Medulla oblongata (tissue), 1 donor: ENCODE data around the gene DACH1.

Experiments used
- DNase-seq: peaks from one replicate; pipeline ENCODE4 v3.0.0-alpha.2; 2015; ENCODE audit errors: extremely low spot score

Gene DACH1

GRCh38 chr13:71704656-71705055 is 162.3 kb downstream of the DACH1 start:
- no peak for DNase-seq

DNA sequence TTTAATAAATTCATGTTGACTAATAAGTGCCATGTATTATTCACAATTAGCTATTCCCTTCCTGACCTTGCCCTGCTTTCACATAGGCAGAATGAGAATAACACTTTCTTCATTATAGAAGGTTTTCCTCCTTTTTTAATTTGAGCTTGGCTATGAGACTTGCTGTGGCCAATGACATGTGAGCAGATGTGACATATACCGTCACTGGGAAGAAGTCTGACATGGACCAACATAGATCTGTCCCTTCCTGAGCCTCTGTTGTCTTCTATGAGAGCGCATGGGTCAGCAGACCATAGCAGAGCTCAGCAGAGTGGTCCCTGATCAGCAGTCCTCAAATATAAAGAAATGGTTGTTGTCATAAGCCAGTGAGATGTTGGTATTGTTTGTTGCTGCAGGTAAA is 163.9 kb downstream of the DACH1 start:
- no peak for DNase-seq

GRCh38 chr13:71702253-71702652 is 164.8 kb downstream of the DACH1 start:
- no peak for DNase-seq

DNA sequence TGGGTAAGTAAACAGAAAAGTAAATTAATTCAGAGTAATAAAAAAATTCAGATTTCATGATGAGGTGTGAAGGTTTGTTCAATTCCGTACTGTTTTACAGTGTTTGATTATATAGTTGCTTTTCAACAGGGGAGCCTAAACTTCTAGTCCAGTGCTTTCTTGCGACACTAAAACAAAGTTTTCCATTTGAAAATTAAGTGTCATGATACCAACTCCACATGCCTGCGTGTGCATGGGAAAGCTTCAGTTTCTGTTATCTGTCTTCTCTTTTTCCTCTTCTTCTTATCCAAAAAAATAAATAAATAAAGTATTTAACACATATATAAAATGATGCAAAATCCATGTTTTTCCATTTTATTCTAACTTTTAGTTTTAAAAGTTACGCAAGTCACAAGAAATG is 165.3 kb downstream of the DACH1 start:
- no peak for DNase-seq

- DNase-seq = no peak
Observed at GRCh38 chr13:71699342-71699741, 167.7 kb downstream of the DACH1 start.

GRCh38 chr13:71695662-71696061 is 171.3 kb downstream of the DACH1 start:
- DNase-seq = no peak

- no peak for DNase-seq
Observed at GRCh38 chr13:71685072-71685471, 181.9 kb downstream of the DACH1 start.

- DNase-seq = no peak
Observed at GRCh38 chr13:71681901-71682613, 184.9 kb downstream of the DACH1 start.

GRCh38 chr13:71677124-71677523 is 189.9 kb downstream of the DACH1 start:
- DNase-seq = no peak

DNA sequence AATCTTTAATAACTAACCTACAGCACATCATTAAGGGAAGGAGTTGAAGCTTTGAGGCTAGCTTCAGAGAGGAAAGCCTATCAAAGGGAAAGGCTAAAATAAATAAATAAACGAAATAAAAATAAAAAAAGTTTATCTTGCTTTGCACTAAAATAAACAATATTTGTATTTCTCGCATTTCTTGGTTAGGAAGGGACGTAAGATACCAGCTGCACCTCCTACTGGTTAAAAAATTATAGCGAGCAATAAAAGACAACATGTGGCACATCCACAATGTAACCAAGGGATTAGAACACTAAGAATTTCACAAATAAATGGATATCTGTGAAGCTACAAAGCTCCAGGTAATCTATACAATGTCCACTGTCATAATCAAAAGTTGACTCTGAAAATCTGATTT is 194.5 kb downstream of the DACH1 start:
- no peak for DNase-seq

GRCh38 chr13:71663431-71663830 is 203.6 kb downstream of the DACH1 start:
- DNase-seq = no peak

- DNase-seq = no peak
Observed at GRCh38 chr13:71661921-71662320, 205.1 kb downstream of the DACH1 start.

DNA sequence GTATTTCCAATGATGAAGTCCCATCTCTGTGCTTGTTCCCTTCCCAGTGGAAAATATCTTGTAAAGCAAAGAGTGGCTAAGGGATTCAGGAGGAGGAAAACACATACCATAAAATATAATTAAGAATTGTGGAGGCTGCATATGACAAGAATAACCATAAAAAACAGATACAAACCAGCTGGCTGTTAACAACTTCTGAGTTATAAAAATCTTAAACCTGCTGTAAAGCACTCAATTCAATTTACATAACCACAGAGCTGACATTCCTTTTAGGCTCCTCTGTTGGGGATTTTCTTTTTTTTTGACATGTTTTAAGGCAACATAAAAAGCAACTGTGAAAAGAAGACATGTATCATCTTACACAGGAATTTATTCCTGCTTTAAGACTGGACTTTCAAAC is 207.6 kb downstream of the DACH1 start:
- DNase-seq = no peak

- no peak for DNase-seq
Observed at GRCh38 chr13:71645467-71645866, 221.5 kb downstream of the DACH1 start.

DNA sequence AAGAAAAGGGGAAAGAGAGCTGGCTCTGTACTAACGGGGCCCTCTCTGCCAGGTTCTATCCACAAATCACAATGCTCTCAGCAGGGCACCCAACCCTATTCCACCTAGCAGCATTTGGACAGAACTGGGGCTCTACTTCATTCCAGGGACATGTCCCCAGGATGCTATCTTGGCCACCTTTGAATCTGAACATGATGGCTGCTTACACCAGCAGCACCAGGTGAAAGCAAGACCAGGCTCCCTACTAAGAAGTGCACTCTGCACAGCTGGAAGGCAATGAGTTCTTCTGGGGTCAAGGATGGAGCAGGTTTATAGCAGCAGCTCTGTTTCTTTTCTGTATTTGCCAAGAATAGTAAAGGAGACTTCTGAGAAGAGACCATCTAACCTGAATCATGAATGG is 222.4 kb downstream of the DACH1 start:
- no peak for DNase-seq

GRCh38 chr13:71643448-71643860 is 223.6 kb downstream of the DACH1 start:
- DNase-seq = no peak

GRCh38 chr13:71638751-71639150 is 228.3 kb downstream of the DACH1 start:
- no peak for DNase-seq

DNA sequence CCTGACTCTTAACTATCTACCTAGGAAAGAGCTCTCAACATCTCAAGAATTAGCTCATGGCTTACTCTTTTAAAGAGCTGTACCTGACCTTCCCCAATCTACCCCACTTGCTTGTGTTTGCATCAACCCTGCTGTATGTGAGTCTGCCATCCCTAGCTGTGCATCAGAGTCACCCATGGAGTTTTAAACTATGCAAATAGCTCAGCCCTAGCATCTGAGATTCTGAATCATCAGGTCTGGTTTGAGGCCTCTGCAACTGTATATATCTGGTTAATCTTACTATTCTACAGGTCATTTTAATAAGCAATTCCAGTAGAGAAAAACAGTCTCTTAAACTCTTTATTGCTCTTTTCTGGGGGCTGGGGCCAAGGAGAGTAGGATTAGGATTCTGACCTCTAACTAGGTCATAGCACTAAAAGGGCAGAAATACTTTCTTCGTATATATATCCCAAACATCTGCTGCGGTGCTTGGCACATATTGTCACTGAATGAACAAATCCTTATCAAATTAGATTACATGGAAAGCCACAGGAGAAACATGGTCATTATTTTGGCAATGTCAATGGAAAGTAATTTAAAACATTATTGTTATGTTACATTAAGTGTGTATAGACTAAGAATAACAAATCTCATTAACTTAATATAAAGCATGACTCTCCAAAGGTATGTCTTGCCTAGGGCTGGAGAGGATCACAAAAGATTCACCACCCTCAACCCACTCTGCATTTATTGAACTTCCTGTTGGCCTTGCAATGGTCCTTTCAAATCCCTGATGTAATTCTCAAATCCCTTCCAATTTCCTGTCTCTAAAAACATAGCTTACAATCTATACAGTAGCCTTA is 232.2 kb downstream of the DACH1 start:
- no peak for DNase-seq

DNA sequence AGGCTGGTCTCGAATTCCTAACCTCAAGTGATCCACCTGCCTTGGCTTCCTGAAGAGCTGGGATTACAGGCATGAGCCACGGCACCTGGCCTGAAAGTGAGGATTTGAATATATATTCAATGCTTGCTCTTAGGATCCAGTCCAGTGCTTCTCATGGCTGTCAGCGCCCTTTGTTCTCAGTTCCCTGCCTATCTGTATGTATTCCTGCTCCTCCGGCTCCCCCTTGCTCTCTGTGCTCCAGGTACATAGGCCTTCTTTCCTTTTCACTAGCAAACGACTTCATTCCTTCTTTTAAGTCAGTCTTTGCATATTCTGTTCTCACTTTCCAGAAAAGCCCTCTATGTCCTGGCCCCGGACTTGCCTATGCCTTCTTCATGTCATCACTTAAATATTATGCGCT is 232.8 kb downstream of the DACH1 start:
- DNase-seq = no peak

DNA sequence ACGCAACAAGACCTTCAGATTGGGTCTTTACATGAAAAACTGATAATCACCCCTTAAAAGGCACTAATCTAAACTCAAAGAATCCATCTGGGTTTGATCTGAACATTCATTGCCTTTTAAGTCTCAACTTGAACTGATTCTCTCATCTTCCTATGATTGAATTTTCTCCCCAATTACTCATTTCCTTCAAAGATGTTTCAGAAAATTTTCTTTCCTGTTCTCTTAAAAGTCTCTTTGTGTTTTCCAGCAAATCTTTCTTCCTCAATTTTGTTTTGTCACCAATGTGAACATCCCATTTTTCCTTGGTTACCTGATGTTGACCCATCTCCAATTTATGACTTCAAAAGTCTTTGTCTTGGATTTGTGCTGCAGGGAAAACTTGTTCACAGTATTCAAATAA is 234.3 kb downstream of the DACH1 start:
- DNase-seq = no peak

GRCh38 chr13:71632206-71632605 is 234.8 kb downstream of the DACH1 start:
- DNase-seq = no peak

DNA sequence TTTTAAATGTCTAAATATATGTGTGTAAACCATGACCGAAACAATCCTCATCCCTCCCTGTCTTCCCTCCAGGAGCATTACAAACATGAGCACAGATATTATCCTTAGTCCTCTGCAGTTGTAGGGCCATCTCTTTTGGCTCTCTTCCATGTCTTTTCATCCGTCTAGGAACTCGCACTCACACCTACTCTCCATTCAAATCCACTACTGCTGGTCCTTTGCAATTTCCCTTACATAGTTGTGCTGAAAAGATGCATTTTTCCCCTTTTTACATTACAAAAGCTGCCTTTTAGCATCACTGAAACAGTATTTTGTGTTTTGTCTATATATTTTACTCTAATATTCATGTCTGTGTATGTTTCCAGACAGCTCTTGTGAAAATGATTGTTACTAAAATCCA is 237.8 kb downstream of the DACH1 start:
- no peak for DNase-seq

GRCh38 chr13:71626421-71627117 is 240.4 kb downstream of the DACH1 start:
- no peak for DNase-seq
